ENCODE measurements around the gene CSF3.

DNA sequence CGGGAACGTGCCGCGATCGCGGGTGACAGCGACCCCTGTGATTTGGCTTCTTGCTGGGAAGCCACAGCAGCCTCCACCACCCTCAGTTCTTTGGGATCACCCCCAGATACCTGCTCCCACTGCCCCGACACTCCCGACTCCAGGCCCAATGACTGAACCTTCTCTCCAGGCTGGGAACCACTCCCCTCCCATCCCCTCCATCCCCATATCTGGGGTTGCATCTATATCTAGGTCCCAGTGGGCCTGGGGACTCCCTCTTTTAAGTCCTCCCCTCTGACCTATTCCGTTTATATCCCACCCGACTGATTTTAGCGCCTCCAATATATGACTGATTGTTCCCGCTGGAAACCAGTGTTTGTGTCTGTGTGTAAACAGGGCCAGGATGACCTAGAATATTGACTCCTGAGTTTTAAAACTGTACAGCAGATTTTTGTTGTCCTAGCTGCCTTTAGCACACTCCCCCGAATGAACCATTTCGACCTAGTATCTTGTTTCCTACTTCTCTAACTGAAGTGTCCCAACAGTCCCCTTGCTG is 34.0 kb upstream of the CSF3 start:
- TF ChIP-seq CHCHD3 (CRISPR knock-in tag; IDR thresholded peaks at IDR 0.05) (no peak), HNRNPUL1 (IDR thresholded peaks at IDR 0.05; ENCODE audit: low read depth, low read length) (no peak)

Data from HepG2 (cell line).